GM12872 (cell line): Measurements from ENCODE around the gene MGLL.

Source experiments
- CTCF ChIP-seq: IDR thresholded peaks from 3 replicates; pipeline ENCODE4 v1.5.1; 2011; ENCODE audit warnings: low read depth, mild to moderate bottlenecking, low read length, moderate library complexity; ENCODE audit not compliant: insufficient read depth

Gene MGLL

GRCh38 chr3:127639173-127640041, 182.9 kb downstream of the MGLL start:
- TF ChIP-seq CTCF, result no peak
